CD14-positive monocyte (primary cell): ENCODE results near the gene FOXN1. TPM values are rescaled to one million over a fixed set of nuclear protein-coding genes. Genes with fewer than 3 reads are reported as not detected.

Experiments
- DNase-seq, 3 donors: peaks; one replicate each; pipeline ENCODE4 v3.0.0-alpha.2; 2011 to 2022
- H2AFZ ChIP-seq: 2 replicates; pipeline ENCODE4 v1.6.0; 2012; ENCODE audit warnings: mild to moderate bottlenecking, low read depth, low read length, inconsistent platforms; ENCODE audit not compliant: insufficient read depth, poor library complexity, severe bottlenecking
- H3K27ac ChIP-seq, 2 donors: 1 replicate in 1 of 2; 2 replicates in 1 of 2; pipeline ENCODE4 v1.5.1; 2012 to 2013; ENCODE audit warnings: low read length in 2 of 2, control low read depth in 1 of 2, inconsistent platforms in 1 of 2, low read depth in 1 of 2, mild to moderate bottlenecking in 1 of 2
- H3K27me3 ChIP-seq, 2 donors: one replicate each; pipeline versions ENCODE4 v1.6.0 to v1.6.1; 2011 to 2013; ENCODE audit warnings: low read length in 2 of 2; ENCODE audit not compliant: control insufficient read depth in 2 of 2, insufficient read depth in 2 of 2
- H3K36me3 ChIP-seq, 2 donors: replicated peaks in 1 of 2; 1 replicate in 1 of 2; 2 replicates in 1 of 2; pipeline versions ENCODE4 v1.5.1 to v1.6.1; 2012 to 2013; ENCODE audit warnings: low read length in 2 of 2, control low read depth in 1 of 2, inconsistent platforms in 1 of 2, mild to moderate bottlenecking in 1 of 2; ENCODE audit not compliant: insufficient read depth in 2 of 2, control insufficient read depth in 1 of 2
- H3K4me1 ChIP-seq, 2 donors: 1 replicate in 1 of 2; 2 replicates in 1 of 2; pipeline versions ENCODE4 v1.5.1 to v1.6.1; 2012 to 2013; ENCODE audit warnings: low read length in 2 of 2, control low read depth in 1 of 2, inconsistent platforms in 1 of 2, mild to moderate bottlenecking in 1 of 2, moderate library complexity in 1 of 2; ENCODE audit not compliant: insufficient read depth in 2 of 2, control insufficient read depth in 1 of 2
- H3K4me2 ChIP-seq: replicated peaks from 2 replicates; pipeline ENCODE3; 2012; ENCODE audit warnings: low read length, moderate library complexity, mild to moderate bottlenecking; ENCODE audit not compliant: poor library complexity, severe bottlenecking; ENCODE audit errors: extremely low read depth
- H3K4me3 ChIP-seq, 3 experiments: fragments of 200-600 bp in 1 of 3; sonication (generic) in 1 of 3; replicated peaks in 1 of 3; 1 replicate in 2 of 3; 2 replicates in 1 of 3; pipeline ENCODE4 v1.5.1; 2011 to 2013; ENCODE audit warnings: low read length in 3 of 3, mild to moderate bottlenecking in 3 of 3, control low read depth in 2 of 3, low read depth in 2 of 3, inconsistent platforms in 1 of 3, moderate library complexity in 1 of 3
- H3K79me2 ChIP-seq: 2 replicates; pipeline ENCODE4 v1.6.0; 2012; ENCODE audit warnings: mild to moderate bottlenecking, control low read depth, inconsistent platforms, low read length, moderate library complexity; ENCODE audit not compliant: insufficient read depth
- H3K9ac ChIP-seq: 2 replicates; pipeline ENCODE4 v1.6.0; 2017; ENCODE audit warnings: low read length, mild to moderate bottlenecking; ENCODE audit not compliant: insufficient read depth, poor library complexity, severe bottlenecking
- H3K9me3 ChIP-seq, 2 donors: replicated peaks in 1 of 2; 1 replicate in 1 of 2; 2 replicates in 1 of 2; pipeline versions ENCODE4 v1.5.1 to v1.6.1; 2012 to 2013; ENCODE audit warnings: low read length in 2 of 2, control low read depth in 1 of 2; ENCODE audit not compliant: control insufficient read depth in 1 of 2, insufficient read depth in 1 of 2
- H4K20me1 ChIP-seq: 2 replicates; pipeline ENCODE4 v1.6.0; 2012; ENCODE audit warnings: mild to moderate bottlenecking, low read length, control low read depth, moderate library complexity; ENCODE audit not compliant: insufficient read depth
- H3K27ac Mint-ChIP-seq, 7 donors: one replicate each; pipeline ENCODE4 v1.8.0; 2020; ENCODE audit warnings: mild to moderate bottlenecking in 7 of 7, mixed read lengths in 7 of 7, moderate library complexity in 6 of 7, inconsistent platforms in 2 of 7
- H3K27me3 Mint-ChIP-seq, 3 donors: one replicate each; pipeline ENCODE4 v1.8.0; 2021 to 2022; ENCODE audit warnings: low read depth in 3 of 3, mild to moderate bottlenecking in 3 of 3, mixed read lengths in 3 of 3, moderate library complexity in 3 of 3, inconsistent platforms in 1 of 3
- H3K36me3 Mint-ChIP-seq, 2 donors: one replicate each; pipeline ENCODE4 v1.8.0; 2020; ENCODE audit warnings: mixed read lengths in 2 of 2, inconsistent platforms in 1 of 2, mild to moderate bottlenecking in 1 of 2
- H3K4me1 Mint-ChIP-seq: one replicate; pipeline ENCODE4 v1.8.0; 2020; ENCODE audit warnings: mild to moderate bottlenecking, mixed read lengths
- H3K4me3 Mint-ChIP-seq, 2 donors: one replicate each; pipeline ENCODE4 v1.8.0; 2020; ENCODE audit warnings: mild to moderate bottlenecking in 2 of 2, mixed read lengths in 2 of 2, moderate library complexity in 1 of 2
- H3K9me3 Mint-ChIP-seq, 7 donors: one replicate each; pipeline ENCODE4 v1.8.0; 2020 to 2022; ENCODE audit warnings: mixed read lengths in 7 of 7, mild to moderate bottlenecking in 6 of 7, moderate library complexity in 6 of 7, inconsistent platforms in 2 of 7
- CTCF ChIP-seq: fragments of 200-600 bp; IDR thresholded peaks from one replicate; pipeline ENCODE4 v1.8.0; 2022; ENCODE audit warnings: antibody characterized with exemption, mild to moderate bottlenecking
- WGBS: methylation state at CpG from one replicate; pipeline ENCODE4 v1.1.5; 2013; ENCODE audit warnings: missing lambda C conversion rate; ENCODE audit not compliant: insufficient coverage; 5-methylcytosine and 5-hydroxymethylcytosine counted together
- intact Hi-C, 2 donors: fragments of 100-400 bp; cut with micrococcal nuclease; formaldehyde crosslinking; loops; one replicate each; pipeline versions ENCODE4 v1.15.0 to v1.15.1; 2023
- polyA plus RNA-seq, 3 donors: library from polyadenylated mRNA; depleted of rRNA in 1 of 3; unstranded in 2 of 3; stranded (reverse) in 1 of 3; fragments of 300-500 nt in 2 of 3; fragments of >200 nt in 1 of 3; fragmentation: Illumina TruSeq in 2 of 3; gene quantifications; 1 replicate in 2 of 3; 2 replicates in 1 of 3; pipeline ENCODE4 v1.2.3, GENCODE V29; 2012 to 2021

FOXN1 gene
- polyA plus RNA-seq, 3 donors = not detected

DNA sequence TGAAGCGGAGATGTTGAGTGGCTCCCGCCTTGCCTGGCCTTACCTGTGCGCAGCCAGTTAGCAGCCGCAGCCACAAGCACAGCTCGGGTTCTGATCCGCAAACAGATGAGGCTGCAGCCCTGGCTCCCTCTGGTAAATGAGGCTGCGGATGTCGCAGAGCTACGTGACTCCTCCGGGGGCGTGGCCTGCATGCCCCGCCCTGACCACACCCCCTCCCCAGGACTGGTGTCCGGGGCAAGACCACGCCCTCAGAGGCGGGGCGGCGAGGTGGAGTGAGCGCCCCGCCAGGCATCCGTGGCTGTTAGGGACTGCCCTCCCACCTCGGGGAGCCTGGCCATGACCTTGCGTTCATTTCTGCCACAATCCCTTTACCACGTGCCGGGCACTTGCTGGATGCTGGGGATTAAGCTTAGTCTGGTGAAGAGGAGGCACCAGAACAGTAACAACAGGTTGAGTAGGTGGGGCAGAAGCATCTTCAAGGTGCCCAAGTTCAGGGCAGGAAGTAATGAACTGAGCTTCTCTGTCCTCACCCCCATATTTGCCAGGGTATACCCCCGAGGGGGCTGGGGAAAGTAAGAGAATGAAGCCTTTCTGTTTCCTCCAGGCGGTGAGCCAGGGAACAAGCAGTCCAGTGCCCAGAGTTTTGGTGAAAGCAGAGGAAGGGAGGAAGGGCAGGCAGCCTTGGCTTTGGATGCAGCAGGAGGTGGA is 70.8 kb downstream of the FOXN1 start, which contains the start of gene ALDOC:
Gene ALDOC, minus strand, starts transcription at position 138 of the 708 bp plus-strand sequence. CDS start 1,363 bp downstream, outside the sequence.
- Histone ChIP-seq H2AFZ (peak within 1 kb of the TSS; percentile 55), H3K4me3 (peak within 1 kb of the TSS in 1 of 3 experiments; percentile 64), H4K20me1 (no peaks in the 10 kb centered on the region), H3K4me1 (peaks cover 8 to 9% of the 10 kb centered on the region in 2 donors), H3K9me3 (no peaks in the 10 kb centered on the region), H3K27ac (peak within 1 kb of the TSS in 1 of 2 donors; percentile 35), H3K36me3 (peaks cover 18 to 37% of the 10 kb centered on the region in 2 donors), H3K9ac (no peak within 1 kb of the TSS), H3K27me3 (no peaks in the 10 kb centered on the region), H3K79me2 (no peaks in the 10 kb centered on the region), H3K4me2 (peak within 1 kb of the TSS; percentile 70)
- peaks cover 2 to 7% (median 3%) of the 10 kb centered on the region in 3 donors for H3K27me3 Mint-ChIP-seq
- peak within 1 kb of the TSS; percentile 33 to 85 (median 75) for H3K27ac Mint-ChIP-seq
- H3K9me3 Mint-ChIP-seq = no peaks in the 10 kb centered on the region
- peaks cover 22 to 40% of the 10 kb centered on the region in 2 donors for H3K36me3 Mint-ChIP-seq
- peak within 1 kb of the TSS; percentile 68 to 85 for H3K4me3 Mint-ChIP-seq
- no peak for TF ChIP-seq CTCF
- DNase-seq = peak; percentile 93 to 97 (median 96)
- WGBS = 4% methylated on average over 19 of the region's 26 CpGs
- intact Hi-C loops = loop anchor here in 1 of 2 donors (2.0 to 10.0 kb wide), 2 partner anchors 24 to 242 kb away; partner anchors contain the start of genes IFT20, TNFAIP1 and UNC119
- H3K4me1 Mint-ChIP-seq = peaks cover 18% of the 10 kb centered on the region

DNA sequence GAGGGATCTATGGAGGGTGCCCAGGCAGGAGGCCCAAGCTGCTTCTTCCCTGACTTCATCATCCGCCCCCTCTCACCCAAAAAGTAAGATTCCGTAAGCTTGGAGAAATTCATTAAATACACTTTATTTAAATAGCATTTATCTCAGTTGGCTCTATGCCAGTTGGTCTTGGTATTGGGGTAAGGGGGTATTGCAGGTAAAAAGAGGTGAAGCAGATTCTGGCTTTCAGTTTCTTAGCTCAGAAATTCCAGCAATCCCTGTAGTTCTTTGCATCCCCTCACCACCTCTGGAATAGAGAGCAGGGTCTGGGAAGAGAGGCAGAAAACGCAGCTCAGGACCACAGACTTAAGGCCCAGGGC is 71.3 kb downstream of the FOXN1 start:
- H3K27ac ChIP-seq = peak overlapping the region in 1 of 2 donors; percentile 35
- no peak for DNase-seq
- H3K4me3 ChIP-seq = no peak overlapping the region
- H3K4me1 ChIP-seq = peaks cover 4 to 6% of the 10 kb centered on the region in 2 donors
- intact Hi-C loops = loop anchor here in 1 of 2 donors (2.0 to 10.0 kb wide), 2 partner anchors 25 to 243 kb away; partner anchors contain the start of genes IFT20, TNFAIP1 and UNC119
- Mint-ChIP-seq H3K4me1 (peaks cover 13% of the 10 kb centered on the region), H3K27me3 (peaks cover 2 to 7% (median 3%) of the 10 kb centered on the region in 3 donors), H3K9me3 (no peaks in the 10 kb centered on the region), H3K36me3 (peaks cover 22 to 40% of the 10 kb centered on the region in 2 donors), H3K4me3 (no peak overlapping the region), H3K27ac (peak overlapping the region in 1 of 7 donors; percentile 80)
- H3K9me3 ChIP-seq = no peaks in the 10 kb centered on the region
- H3K4me2 ChIP-seq = peak overlapping the region; percentile 70
- H3K27me3 ChIP-seq = no peaks in the 10 kb centered on the region
- no peak overlapping the region for H3K9ac ChIP-seq
- peak overlapping the region; percentile 55 for H2AFZ ChIP-seq
- H4K20me1 ChIP-seq = no peaks in the 10 kb centered on the region
- H3K36me3 ChIP-seq = peaks cover 23 to 42% of the 10 kb centered on the region in 2 donors
- TF ChIP-seq CTCF = no peak
- WGBS = 100% methylated on average over 1 of the region's 3 CpGs
- no peaks in the 10 kb centered on the region for H3K79me2 ChIP-seq
